HG03175 (cell line): ENCODE results near the gene EIF4G1.

ENCODE experiments used
- ATAC-seq: cut with Tn5 transposase; IDR thresholded peaks from one replicate; pipeline ENCODE4 v1.9.1; 2021; ENCODE audit warnings: mild to moderate bottlenecking, moderate library complexity; ENCODE audit not compliant: unreplicated experiment

EIF4G1 gene

DNA sequence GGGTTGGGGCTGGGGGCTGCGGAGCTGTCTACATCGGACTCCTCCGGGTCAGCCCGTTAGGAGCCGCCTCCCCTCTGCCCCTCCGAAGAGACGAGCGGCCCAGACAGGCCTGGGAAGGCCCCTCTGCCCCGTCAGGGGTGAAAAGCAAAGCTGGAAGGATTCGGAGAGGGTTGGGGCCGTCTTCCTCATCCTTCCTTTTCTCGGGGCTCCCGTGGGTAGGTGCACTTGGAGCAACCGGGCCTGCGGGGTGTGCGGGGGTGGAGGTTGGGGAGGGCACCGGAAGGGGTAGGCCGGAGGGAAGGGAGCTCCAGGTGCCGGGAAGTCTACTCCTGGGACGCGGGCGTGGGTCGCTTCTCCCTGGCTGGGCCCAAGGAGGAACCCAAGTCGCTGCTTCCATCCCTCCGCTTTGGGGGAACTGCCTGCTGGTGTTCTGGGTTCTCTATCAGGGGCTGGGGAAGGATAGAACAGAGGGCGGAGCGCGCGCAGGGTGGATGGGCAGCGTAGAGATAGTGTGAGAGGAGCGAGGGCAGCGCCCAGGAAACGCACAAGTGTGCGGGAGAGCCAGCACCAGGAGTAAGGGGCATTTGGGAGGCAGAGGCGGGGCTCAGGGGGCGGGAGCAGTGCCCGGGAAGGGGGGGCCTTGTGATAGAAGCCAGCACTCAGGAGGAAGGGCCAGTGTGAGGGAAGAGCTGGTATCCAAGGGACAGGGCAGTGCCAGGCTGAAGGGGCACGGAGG lies 47.7 kb downstream of the EIF4G1 start:
- peak; percentile 10 for ATAC-seq

DNA sequence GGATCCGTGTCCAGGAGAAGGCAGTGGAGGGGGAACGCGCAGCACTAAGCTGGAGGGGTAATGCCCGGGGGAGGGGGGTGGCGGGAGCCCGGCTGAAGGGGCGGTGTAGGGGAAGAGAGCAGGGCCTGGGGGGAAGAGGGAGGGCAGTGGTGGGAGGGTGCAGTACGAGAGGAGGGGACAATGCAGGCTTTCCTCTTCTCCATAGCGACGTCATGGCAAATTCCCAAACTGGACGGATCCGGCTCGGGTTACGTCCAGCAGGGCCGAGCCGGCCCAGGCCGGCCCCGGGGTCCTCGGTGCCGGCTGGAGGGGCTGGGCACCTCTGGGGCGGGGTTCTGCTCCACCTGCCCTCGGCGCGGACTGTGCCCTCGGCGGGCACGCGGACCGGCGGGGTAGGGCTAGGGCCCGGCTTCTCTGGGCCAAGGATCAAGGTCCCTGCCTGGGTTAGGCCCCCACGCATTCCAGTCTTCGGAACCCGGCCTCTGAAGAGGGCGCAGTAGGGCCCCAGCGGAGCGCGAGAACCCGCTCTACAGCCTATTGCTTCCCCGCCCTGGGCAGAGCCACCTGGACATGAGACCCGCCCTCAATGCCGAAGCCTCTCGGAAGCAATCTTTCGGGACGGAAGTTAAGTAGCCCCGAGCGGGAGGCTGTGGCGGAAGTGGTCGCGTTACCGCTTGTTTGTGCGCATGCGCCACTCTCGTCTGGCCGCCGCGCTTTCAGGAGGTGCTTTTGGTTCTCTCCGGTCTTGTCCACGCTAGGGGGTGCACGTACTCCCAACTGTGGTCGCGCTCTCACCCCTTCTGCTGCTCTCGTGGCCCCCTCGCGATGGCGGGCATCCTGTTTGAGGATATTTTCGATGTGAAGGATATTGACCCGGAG lies 48.5 kb downstream of the EIF4G1 start:
- ATAC-seq = peak; percentile 85

DNA sequence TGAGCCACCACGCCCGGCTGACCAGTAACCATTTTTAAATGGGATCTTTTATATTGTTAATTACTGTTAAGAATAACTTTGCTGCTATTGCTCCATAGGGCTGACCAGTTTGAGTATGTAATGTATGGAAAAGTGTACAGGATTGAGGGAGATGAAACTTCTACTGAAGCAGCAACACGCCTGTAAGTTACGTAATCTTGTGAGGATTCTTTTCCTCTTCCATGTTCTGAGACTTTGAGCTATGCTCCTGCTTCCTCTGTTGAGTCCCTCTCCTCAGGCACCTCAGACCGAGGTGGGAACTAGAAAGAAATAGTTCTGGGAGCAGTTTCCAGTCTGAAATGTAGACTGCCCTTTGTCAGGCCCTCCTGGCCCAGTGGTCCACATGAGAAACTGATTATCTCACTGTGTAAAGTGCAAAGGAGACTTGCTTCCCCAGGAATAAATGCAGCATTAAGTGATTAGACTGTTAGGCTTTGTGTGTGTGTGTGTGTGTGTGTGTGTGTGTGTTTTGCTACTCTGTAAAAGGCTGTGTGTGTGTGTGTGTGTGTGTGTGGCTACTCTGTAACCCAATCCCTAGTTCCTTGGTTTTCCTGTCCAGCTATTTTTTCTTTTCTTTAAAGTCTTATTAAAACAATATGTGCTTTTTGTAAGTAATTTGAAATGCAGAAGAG lies 52.3 kb downstream of the EIF4G1 start:
- ATAC-seq = no peak

DNA sequence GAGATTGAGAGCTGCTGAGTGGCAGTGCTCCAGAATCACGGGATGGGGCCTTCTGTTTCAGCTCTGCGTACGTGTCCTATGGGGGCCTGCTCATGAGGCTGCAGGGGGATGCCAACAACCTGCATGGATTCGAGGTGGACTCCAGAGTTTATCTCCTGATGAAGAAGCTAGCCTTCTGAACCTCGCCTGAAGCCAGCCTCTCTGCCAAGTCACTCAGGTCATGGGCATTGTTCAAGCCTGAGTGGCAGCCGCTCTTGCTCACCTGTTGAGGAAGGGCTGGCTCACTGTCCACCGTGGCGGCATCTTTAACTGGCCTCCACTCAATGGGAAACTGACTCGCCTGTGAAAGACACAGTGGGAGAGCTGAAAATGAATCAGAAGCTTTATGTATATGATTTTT lies 53.7 kb downstream of the EIF4G1 start:
- no peak for ATAC-seq

DNA sequence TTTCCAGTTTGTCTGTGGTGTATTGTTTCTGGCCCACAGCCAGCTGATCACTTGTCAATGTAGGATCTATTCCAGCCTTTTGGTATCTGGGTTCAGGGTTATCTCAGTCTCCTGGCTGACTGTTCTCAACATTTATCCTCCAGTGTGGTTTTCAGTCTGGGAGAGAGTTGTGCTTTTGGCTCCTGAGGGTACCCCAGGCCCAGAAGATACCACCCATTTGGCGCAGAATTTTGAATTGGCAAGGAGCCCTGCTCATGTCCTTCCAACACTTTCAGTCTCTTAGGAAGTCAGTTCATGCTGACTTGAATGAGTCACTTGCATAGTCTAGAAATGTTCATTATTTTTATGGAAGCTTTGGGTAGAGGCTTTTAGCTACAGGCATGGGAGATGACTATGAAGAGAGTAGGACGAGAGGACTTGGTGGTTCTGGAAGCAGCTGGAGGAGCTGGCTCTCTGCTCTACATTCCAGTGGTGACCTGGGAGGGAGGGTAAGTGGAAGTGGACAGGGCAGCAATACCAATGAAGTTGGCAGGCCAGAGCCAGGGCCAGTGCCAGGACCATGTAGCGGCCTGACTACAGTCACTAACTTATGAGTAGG lies 54.3 kb downstream of the EIF4G1 start:
- no peak for ATAC-seq

DNA sequence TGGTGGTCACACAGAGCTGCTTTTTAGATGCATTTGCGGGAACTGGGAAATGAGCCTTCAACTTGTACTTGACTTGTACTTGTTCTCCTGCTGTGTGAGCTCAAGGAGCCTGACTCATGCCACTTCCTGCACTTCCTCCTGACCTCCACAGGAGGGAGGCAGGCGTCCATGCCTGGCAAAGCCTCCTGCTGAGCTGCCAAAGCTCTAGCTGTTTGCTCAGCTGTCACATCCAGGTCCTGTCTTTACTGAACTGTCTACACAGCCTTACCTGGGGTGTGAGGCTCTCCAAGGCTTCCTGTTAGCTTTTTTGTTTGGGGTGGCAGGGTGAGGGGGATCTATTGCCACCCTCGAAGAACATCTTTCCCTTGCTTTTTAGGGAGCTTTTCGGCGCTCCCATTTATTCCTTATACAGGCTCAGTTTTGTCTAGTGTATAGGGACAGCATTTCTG lies 57.2 kb downstream of the EIF4G1 start:
- peak; percentile 91 for ATAC-seq

DNA sequence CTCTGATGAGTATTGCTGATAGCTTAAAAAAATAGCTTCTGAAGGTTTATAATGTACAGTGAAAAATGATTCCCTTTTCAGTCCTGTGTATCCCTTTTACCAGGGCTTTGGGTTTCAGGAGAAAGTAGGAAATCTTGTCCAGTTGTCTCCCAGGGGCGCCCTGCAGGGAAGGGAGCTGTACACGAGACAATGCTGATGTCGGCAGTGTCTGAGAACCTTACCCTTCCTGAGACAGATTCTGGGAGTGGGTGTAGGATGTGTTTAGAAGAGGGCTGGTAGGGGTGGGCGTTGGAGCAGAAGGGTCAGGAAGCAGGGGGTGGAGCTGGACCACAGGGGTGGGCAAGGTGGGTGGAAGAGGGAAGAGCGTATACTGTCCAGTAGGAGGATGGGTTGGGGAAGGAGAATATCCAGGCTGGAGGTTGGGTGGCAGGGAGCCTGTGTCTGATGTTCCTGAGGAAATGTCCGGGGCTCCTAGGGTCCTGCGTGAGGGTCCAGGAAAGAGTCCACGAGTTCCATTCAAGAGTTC lies 58.0 kb downstream of the EIF4G1 start:
- ATAC-seq = no peak

DNA sequence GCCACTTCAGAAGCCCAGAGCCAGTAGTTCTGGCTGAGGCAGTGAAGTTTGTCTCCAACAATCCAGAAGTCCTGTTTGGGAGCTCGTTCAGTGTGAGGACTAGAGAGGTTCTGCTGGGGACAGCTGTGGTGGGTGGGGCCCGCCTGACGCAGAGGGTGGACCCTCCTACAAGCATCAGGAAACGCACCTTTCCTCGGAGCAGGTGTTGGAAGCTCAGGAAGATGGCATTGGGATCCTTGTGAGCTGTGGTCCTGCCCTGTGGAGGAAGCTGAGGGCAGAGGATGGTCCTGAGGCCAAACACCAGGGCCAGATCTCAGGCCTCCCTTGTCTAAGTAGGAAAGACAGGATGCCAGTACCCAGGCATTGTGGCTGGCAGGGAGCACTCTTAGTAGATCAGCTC lies 58.5 kb downstream of the EIF4G1 start:
- ATAC-seq = no peak

DNA sequence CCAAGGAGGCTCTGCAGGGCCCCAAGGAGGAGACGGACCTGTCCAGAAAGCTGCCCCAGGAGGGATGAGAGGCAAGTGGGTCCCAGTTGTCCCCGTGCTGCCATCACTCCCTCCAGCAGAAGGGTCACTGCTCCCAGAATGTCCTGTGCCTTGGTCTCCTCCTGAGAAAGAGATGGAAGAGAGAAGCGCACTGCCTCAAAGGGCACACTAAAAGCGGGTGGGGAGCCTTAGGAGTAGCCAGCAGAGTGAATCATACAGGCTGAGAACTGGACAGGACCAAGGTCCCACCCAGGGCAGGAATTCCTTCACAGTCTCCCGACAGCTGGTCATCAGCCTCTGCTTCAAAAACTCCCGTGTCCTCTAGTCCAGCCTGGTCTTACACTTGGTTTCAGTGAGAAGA lies 59.0 kb downstream of the EIF4G1 start:
- ATAC-seq = no peak

DNA sequence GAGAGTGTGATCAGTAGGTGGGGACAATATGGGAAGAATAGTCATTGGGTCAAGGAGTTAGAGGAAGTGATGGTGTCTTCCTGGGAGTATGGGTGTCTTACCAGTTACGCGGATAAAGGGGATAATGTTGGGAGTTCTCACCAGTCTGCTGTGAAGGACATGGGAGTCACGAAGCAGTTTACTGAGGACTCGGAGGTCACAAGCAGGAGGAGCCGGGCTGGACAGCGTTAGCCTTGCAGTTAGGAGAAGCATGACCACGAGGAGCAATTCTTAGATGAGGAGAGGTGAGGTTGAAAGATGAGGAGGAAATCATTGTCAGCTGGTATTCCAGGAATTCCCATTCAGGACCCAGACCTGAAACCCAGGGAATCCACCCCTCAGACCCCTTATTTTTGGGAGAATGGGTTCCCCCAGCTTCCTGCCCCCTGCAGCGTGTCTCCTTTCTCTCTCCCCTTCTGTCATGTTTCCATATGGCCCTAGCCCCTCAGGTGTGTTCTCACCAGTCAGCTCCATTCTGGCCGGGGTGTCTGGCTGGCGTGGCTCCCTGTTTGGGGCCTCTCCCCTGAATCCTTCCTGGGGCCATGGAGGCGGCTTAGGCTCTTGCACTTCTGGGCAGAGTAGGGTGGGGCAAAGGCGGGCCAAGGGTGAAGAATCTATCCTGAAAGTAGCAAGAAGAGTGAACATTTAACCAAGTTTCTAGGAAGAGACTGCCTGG lies 61.5 kb downstream of the EIF4G1 start:
- ATAC-seq = no peak

DNA sequence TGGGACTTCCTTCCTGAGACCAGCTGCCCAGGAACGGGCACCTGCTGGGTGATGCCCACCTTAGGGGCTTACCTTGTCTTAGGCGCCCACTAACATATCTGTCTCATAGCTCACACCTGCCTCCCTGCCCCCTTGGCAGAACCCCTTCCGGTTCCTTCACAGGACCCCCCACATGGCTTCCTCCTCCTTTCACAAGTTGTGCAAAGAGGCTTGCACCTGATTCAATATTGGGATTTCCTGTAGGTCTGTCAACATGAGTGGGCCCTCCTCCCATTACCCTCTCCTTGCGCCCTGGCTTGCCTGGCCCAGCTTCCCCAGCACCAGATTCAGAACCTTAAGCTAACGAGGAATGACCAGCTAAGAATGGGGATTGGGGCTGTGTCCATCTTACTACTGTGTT lies 63.0 kb downstream of the EIF4G1 start:
- ATAC-seq = no peak

DNA sequence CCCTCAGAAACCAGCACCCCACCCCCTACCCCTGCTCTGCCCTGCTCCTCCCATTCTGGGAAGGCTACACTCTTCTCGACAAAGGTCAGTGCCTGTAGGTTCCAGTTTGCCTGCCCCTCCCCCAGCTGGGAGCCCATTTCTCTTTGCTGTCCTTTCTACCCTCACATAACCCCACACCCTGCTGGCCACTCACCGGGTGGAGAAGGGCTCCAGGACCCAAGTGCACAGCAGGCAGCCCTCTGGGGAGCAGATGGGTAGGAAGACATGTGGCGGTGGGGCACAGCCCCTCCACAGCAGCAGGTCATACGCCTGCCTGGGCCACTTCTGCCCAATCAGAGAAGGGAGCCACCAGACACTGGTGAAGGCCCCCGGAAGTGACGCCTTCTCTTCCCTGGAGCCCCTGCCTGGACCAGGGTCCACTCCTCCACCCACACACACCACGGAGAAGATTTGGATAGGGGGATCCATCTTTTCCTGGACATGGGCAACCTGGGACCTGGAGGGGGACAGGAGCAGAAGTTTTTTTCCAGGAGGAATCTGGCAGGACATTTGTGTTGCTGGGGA lies 63.6 kb downstream of the EIF4G1 start, which contains the start of gene THPO:
THPO (minus strand) TSS at position 326 of the 564 bp plus-strand sequence. CDS start 1,948 bp downstream, outside the sequence.
- no peak for ATAC-seq

DNA sequence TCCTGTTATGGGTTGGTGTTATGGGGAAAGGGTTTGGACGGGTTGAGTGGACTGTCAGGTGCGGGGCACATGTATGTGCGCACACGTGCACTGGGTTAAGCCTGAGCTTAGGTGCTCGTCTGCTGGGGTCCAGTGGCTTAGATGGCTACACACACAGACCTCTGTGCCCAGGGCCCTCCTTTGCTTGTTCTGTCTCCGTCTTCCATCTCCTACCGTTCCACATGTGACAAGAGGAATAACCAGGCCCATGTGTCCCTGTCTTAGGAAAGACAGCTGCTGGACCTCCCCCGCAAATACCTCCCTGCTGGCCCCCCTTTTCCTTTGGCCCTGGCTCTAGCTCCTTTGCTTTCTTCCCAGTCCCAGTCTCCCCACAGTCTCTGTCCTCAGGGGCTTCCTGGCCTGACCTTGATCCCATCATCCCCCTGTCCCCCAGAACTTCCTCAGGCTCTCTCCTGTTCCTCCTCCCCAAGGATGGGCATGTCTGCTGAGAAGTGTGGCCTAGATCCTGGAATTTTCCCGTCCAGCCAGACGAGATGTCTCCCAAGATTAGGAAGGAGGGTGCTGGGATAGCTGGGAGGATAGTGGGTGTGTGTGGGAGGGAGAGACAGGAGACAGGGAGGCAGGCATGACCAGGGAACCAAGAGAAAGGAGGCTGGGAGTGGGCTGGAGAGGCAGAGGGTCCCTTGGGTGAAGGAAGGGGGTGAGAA lies 64.4 kb downstream of the EIF4G1 start:
- ATAC-seq = no peak

DNA sequence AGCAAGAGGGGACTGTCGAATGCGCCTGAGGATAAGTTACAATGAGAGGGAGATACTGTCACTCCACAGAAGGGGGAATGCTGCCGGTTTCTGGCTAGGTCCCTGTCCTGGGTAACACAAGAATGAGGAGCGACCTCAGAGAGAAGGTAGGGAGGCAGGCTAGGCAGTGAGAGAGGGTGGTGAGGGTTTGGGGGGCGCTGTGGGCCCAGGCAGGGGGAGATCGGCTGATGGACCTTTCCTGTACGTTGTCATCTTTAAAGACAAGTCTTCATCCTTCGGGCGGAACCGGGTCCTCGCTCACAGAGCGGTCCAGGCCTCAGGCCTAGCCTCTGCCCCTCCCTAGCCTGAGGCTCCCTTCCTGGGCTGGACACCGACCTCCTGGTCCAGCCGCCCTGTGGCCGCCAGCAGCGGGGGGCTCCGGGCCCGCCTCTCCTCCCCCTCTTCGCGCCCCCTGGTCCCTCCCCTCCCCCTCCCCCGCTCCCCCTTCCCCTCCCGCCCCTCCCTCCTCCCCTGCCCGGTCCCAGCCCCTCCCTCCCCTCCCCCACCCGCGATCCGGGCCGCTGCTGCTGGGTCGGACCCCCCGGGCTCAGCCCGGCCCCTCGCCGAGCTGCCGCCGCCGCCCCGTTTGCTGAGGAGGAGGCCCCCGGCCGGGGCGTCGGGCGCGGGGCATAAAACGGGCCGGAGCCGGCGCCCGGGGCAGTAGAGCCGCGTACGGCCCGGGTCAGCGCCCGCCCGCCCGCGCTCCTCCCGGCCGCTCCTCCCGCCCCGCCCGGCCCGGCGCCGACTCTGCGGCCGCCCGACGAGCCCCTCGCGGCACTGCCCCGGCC lies 65.2 kb downstream of the EIF4G1 start, which contains the start of gene CHRD:
CHRD (plus strand) TSS at position 697 of the 827 bp plus-strand sequence. CDS start 265 bp downstream, outside the sequence.
- ATAC-seq = no peak

DNA sequence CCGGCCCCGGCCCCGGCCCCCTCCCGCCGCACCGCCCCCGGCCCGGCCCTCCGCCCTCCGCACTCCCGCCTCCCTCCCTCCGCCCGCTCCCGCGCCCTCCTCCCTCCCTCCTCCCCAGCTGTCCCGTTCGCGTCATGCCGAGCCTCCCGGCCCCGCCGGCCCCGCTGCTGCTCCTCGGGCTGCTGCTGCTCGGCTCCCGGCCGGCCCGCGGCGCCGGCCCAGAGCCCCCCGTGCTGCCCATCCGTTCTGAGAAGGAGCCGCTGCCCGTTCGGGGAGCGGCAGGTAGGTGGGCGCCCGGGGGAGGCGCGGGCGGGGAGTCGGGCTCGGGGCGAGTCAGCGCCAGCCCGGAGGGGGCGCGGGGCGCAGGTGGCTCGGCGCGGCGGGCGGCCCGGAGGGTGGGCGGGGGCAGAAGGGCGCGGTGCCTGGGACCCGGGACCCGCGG lies 65.8 kb downstream of the EIF4G1 start:
- no peak for ATAC-seq

DNA sequence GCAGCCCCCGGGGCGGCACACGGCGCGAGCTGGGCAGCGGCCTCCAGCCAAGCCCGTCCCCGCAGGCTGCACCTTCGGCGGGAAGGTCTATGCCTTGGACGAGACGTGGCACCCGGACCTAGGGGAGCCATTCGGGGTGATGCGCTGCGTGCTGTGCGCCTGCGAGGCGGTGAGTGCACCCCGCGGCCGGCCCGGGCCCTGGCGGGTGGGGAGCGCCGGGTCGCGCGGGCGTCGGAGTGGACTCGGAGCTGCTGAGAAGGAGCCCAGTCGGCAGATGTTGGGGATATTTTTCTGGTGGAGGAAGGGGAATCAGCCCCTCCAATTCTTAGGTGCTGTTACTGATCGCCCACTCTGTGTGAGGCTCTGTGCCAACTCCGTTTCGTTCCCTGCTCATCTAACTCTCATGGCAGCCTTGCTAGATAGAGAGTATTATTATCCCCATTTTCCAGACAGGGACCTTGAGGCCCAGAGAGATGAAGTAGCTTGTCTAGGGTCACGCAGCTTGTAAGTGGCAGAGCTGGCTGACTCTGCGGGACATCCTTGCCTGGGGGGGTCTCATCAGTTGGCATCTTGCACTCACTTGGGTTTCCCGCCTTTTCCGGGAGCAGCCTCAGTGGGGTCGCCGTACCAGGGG lies 66.3 kb downstream of the EIF4G1 start:
- ATAC-seq = no peak
